ENCODE measurements around the gene SMYD2. TPM values are rescaled to one million over a fixed set of nuclear protein-coding genes. Genes with fewer than 3 reads are reported as not detected.

The SMYD2 gene
- total RNA-seq, 2 donors from 2014 or later = 28.6 to 34.5 TPM

DNA sequence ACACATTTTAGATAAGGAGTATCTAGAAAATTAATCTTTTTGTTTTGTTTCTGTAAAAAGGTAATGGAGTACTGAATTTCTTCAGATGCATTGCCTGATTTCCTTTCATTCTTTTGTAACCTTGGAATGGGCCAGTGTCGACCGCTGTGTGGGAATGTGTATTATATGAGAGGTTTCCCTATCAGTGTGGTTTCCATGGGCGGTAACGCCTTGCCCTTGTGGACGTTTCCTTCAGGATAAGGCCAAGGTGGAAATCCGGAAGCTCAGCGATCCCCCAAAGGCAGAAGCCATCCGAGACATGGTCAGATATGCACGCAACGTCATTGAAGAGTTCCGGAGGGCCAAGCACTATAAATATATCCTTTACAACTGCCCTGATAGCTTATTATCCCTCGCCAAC is 49.8 kb downstream of the SMYD2 start:
- no peaks in the 10 kb centered on the region for H3K36me3 Mint-ChIP-seq (ENCODE audit: insufficient read depth in 2 of 2)
- H3K27ac Mint-ChIP-seq = no peak overlapping the region
- DNase-seq = no peak
- no peaks in the 10 kb centered on the region for H3K9me3 Mint-ChIP-seq
- no peaks in the 10 kb centered on the region for H3K27me3 Mint-ChIP-seq (ENCODE audit: low read depth)
- no peak overlapping the region for H3K4me3 Mint-ChIP-seq
- ATAC-seq (replicated peaks in 1 of 2) = no peak
- H3K4me1 Mint-ChIP-seq (ENCODE audit: low read depth) = peaks cover 12% of the 10 kb centered on the region

- ATAC-seq (replicated peaks in 1 of 2) = no peak
- Mint-ChIP-seq H3K4me1 (ENCODE audit: low read depth) (peaks cover 12% of the 10 kb centered on the region), H3K4me3 (no peak overlapping the region), H3K27me3 (ENCODE audit: low read depth) (no peaks in the 10 kb centered on the region), H3K9me3 (no peaks in the 10 kb centered on the region), H3K27ac (no peak overlapping the region), H3K36me3 (ENCODE audit: insufficient read depth in 2 of 2) (no peaks in the 10 kb centered on the region)
- no peak for DNase-seq
Observed at GRCh38 chr1:214331180-214331579, 50.2 kb downstream of the SMYD2 start.

DNA sequence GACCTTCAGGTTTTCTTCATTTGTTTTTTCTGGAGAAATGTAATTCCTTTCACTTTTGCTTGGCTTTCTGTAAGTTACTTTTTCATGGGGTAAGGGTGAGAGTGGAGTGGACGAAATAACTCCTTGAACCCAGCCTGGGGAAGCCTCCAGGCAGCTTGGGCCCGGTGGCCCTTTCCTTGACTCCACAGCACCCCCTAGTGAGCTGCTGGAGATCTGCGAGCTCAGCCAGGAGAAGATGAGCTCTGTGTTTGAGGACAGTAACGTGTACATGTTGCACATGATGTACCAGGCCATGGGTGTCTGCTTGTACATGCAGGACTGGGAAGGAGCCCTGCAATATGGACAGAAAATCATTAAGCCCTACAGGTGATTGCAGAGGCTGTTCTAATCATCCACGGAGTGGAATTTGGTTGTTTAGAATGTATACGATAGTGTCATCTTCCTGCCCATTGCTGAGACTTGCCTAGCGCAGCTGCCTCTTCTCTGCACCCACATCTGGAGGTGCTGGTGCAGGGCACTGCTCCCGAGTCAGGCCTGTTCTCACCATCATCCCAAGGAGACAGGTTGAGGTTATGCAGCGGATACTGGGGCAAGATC is 51.0 kb downstream of the SMYD2 start:
- Mint-ChIP-seq H3K36me3 (ENCODE audit: insufficient read depth in 2 of 2) (no peaks in the 10 kb centered on the region), H3K9me3 (no peaks in the 10 kb centered on the region), H3K27ac (peak overlapping the region; percentile 73), H3K27me3 (ENCODE audit: low read depth) (no peaks in the 10 kb centered on the region), H3K4me1 (ENCODE audit: low read depth) (peaks cover 12% of the 10 kb centered on the region), H3K4me3 (no peak overlapping the region)
- ATAC-seq (replicated peaks in 1 of 2) (peak in 1 of 2 donors; percentile 33), DNase-seq (peak; percentile 64 to 75)

GRCh38 chr1:214332946-214333798 is 52.2 kb downstream of the SMYD2 start:
- Mint-ChIP-seq H3K36me3 (ENCODE audit: insufficient read depth in 2 of 2) (no peaks in the 10 kb centered on the region), H3K4me1 (ENCODE audit: low read depth) (peaks cover 6% of the 10 kb centered on the region), H3K4me3 (no peak overlapping the region), H3K9me3 (no peaks in the 10 kb centered on the region), H3K27ac (peak overlapping the region; percentile 69), H3K27me3 (ENCODE audit: low read depth) (no peaks in the 10 kb centered on the region)
- DNase-seq = peak; percentile 64 to 71
- ATAC-seq (replicated peaks in 1 of 2) = peak; percentile 31 to 38

DNA sequence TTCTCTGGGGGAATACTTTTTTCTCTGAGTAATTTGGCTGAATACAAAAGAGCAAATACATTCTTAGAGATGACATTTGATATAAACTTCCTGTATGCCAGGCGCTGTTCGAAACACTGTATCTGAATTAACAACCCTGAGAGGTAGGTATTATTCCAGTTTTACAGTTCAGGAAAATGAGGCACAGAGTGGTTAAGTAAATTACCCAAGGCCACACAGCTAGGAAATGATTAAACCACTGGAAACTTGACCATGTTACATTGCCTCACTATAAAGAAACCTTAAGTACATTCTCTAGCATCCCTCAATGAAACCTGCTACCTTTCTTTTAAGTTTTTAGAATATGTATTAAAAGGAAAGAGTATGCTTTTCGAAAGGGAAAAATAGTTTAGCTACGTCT is 54.6 kb downstream of the SMYD2 start:
- Mint-ChIP-seq H3K4me1 (ENCODE audit: low read depth) (peaks cover 6% of the 10 kb centered on the region), H3K4me3 (no peak overlapping the region), H3K9me3 (no peaks in the 10 kb centered on the region), H3K27ac (no peak overlapping the region), H3K27me3 (ENCODE audit: low read depth) (no peaks in the 10 kb centered on the region), H3K36me3 (ENCODE audit: insufficient read depth in 2 of 2) (peaks cover 0 to 2% of the 10 kb centered on the region in 2 donors)
- DNase-seq (no peak), ATAC-seq (replicated peaks in 1 of 2) (no peak)

- DNase-seq (no peak), ATAC-seq (replicated peaks in 1 of 2) (no peak)
- Mint-ChIP-seq H3K9me3 (no peaks in the 10 kb centered on the region), H3K4me1 (ENCODE audit: low read depth) (peaks cover 6% of the 10 kb centered on the region), H3K4me3 (no peak overlapping the region), H3K27ac (peak overlapping the region; percentile 2), H3K36me3 (ENCODE audit: insufficient read depth in 2 of 2) (peaks cover 0 to 2% of the 10 kb centered on the region in 2 donors), H3K27me3 (ENCODE audit: low read depth) (no peaks in the 10 kb centered on the region)
Observed at GRCh38 chr1:214337015-214337414, 56.1 kb downstream of the SMYD2 start.

GRCh38 chr1:214337511-214337910 is 56.6 kb downstream of the SMYD2 start:
- Mint-ChIP-seq H3K4me1 (ENCODE audit: low read depth) (peaks cover 6% of the 10 kb centered on the region), H3K4me3 (no peak overlapping the region), H3K9me3 (no peaks in the 10 kb centered on the region), H3K36me3 (ENCODE audit: insufficient read depth in 2 of 2) (peaks cover 0 to 2% of the 10 kb centered on the region in 2 donors), H3K27ac (no peak overlapping the region), H3K27me3 (ENCODE audit: low read depth) (no peaks in the 10 kb centered on the region)
- no peak for ATAC-seq (replicated peaks in 1 of 2)
- DNase-seq = no peak

DNA sequence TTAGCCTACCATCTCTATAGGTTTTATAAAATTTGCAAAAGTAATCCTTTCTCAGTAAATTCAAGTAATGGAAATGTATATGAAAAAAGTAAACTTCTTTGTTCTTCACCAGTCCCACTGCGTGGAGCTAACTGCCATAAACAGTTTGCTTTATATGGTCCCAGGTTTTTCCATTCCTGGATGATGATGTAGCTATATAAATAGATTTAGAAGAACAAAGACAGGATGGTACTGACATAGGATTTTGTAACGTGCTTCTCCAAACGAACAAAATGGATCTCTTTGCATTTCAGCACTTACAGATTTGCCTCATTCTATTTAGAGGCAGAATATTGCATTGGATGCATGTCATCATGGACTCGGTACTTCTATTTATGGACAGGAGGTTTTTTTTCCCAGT is 57.3 kb downstream of the SMYD2 start:
- Mint-ChIP-seq H3K4me3 (no peak overlapping the region), H3K27ac (no peak overlapping the region), H3K9me3 (no peaks in the 10 kb centered on the region), H3K4me1 (ENCODE audit: low read depth) (peaks cover 3% of the 10 kb centered on the region), H3K36me3 (ENCODE audit: insufficient read depth in 2 of 2) (peaks cover 0 to 2% of the 10 kb centered on the region in 2 donors), H3K27me3 (ENCODE audit: low read depth) (no peaks in the 10 kb centered on the region)
- ATAC-seq (replicated peaks in 1 of 2) (no peak), DNase-seq (no peak)

DNA sequence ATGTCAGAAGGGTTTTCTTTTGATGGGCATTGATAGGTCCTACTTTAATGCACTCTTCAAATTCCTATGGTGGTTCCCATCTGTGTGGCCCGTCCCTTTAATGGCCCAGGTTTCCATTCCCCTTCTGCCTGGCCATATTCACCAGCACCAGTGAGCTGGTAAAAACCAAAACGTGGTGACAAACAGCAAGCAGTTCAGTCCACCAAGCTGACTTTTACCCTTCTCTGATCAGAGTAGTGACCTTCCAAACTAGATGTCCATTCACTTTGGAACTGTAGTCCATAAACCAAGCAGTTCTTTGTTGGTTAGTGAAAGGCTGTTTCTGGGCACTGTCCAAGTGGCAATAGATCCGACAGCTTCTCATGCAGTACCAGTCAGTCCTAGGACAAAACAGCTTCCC is 60.5 kb downstream of the SMYD2 start:
- no peak overlapping the region for H3K27ac Mint-ChIP-seq
- H3K36me3 Mint-ChIP-seq (ENCODE audit: insufficient read depth in 2 of 2) = peaks cover 10 to 17% of the 10 kb centered on the region in 2 donors

GRCh38 chr1:214341932-214342331 is 61.0 kb downstream of the SMYD2 start:
- Mint-ChIP-seq H3K4me1 (ENCODE audit: low read depth) (no peaks in the 10 kb centered on the region), H3K27ac (no peak overlapping the region), H3K27me3 (ENCODE audit: low read depth) (no peaks in the 10 kb centered on the region), H3K4me3 (no peak overlapping the region), H3K36me3 (ENCODE audit: insufficient read depth in 2 of 2) (peaks cover 10 to 17% of the 10 kb centered on the region in 2 donors), H3K9me3 (peaks cover 6 to 9% of the 10 kb centered on the region in 2 donors)
- DNase-seq (no peak), ATAC-seq (replicated peaks in 1 of 2) (no peak)

More for the DNA sequence above, 60.5 kb downstream of the SMYD2 start:
- ATAC-seq (replicated peaks in 1 of 2) (no peak), DNase-seq (no peak)
- H3K9me3 Mint-ChIP-seq = peaks cover 6 to 9% of the 10 kb centered on the region in 2 donors
- H3K4me1 Mint-ChIP-seq (ENCODE audit: low read depth) = no peaks in the 10 kb centered on the region
- H3K4me3 Mint-ChIP-seq = no peak overlapping the region
- no peaks in the 10 kb centered on the region for H3K27me3 Mint-ChIP-seq (ENCODE audit: low read depth)

DNA sequence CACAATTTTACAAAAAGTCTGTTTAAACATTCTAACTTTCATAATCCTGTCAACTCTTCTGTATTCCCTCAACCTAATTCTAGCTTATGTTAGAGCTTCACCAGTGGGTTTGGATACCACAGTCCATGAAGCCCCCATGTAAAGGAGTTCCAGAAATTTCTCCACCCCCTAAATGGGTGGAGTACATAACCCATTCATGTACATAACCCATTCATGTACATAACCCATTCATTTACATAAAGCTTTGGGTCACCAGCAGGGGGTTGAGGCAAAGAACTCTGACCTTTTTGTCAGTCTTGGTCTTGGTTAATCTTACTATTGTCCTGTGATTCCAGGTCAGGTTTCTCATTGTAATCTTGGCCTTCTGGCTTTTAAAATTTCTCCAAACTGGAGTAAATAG is 61.6 kb downstream of the SMYD2 start:
- Mint-ChIP-seq H3K9me3 (peaks cover 6 to 9% of the 10 kb centered on the region in 2 donors), H3K27me3 (ENCODE audit: low read depth) (no peaks in the 10 kb centered on the region), H3K27ac (no peak overlapping the region), H3K36me3 (ENCODE audit: insufficient read depth in 2 of 2) (peaks cover 10 to 17% of the 10 kb centered on the region in 2 donors), H3K4me1 (ENCODE audit: low read depth) (no peaks in the 10 kb centered on the region), H3K4me3 (no peak overlapping the region)
- ATAC-seq (replicated peaks in 1 of 2) = no peak
- no peak for DNase-seq

- DNase-seq = no peak
- peak in 1 of 2 donors; percentile 31 for ATAC-seq (replicated peaks in 1 of 2)
- Mint-ChIP-seq H3K4me3 (no peak overlapping the region), H3K4me1 (ENCODE audit: low read depth) (no peaks in the 10 kb centered on the region), H3K27ac (no peak overlapping the region), H3K27me3 (ENCODE audit: low read depth) (no peaks in the 10 kb centered on the region), H3K9me3 (peaks cover 6 to 9% of the 10 kb centered on the region in 2 donors), H3K36me3 (ENCODE audit: insufficient read depth in 2 of 2) (peaks cover 10 to 14% of the 10 kb centered on the region in 2 donors)
Observed at GRCh38 chr1:214344897-214345296, 63.9 kb downstream of the SMYD2 start.

GRCh38 chr1:214349008-214349407 is 68.0 kb downstream of the SMYD2 start:
- no peak for DNase-seq
- H3K4me1 Mint-ChIP-seq (ENCODE audit: low read depth) = no peaks in the 10 kb centered on the region
- H3K36me3 Mint-ChIP-seq (ENCODE audit: insufficient read depth in 2 of 2) = peaks cover 8 to 11% of the 10 kb centered on the region in 2 donors

More at GRCh38 chr1:214349008-214349407, 68.0 kb downstream of the SMYD2 start:
- no peak for ATAC-seq (replicated peaks in 1 of 2)
- Mint-ChIP-seq H3K27me3 (ENCODE audit: low read depth) (no peaks in the 10 kb centered on the region), H3K27ac (no peak overlapping the region), H3K4me3 (no peak overlapping the region), H3K9me3 (peaks cover 6 to 7% of the 10 kb centered on the region in 2 donors)
